H9 (cell line): ENCODE measurements around the gene FLCN. TPM values are rescaled to one million over a fixed set of nuclear protein-coding genes. Genes with fewer than 3 reads are reported as not detected.

Experiments used
- DNase-seq: peaks from one replicate; pipeline ENCODE4 v3.0.0-alpha.2; 2017
- H2AFZ ChIP-seq: one replicate; pipeline ENCODE4 v1.6.1; 2013; ENCODE audit warnings: mild to moderate bottlenecking, low read length, control low read depth, moderate library complexity
- H2AK5ac ChIP-seq: 2 replicates; pipeline ENCODE4 v1.6.1; 2013; ENCODE audit warnings: low read length, control low read depth, mixed read lengths; ENCODE audit not compliant: insufficient read length
- H2BK120ac ChIP-seq: one replicate; pipeline ENCODE4 v1.6.1; 2013; ENCODE audit warnings: low read depth, mild to moderate bottlenecking, low read length, control low read depth, inconsistent platforms; ENCODE audit not compliant: poor library complexity, severe bottlenecking
- H2BK12ac ChIP-seq: 2 replicates; pipeline ENCODE4 v1.6.1; 2013; ENCODE audit warnings: low read length, control low read depth, mixed read lengths, low read depth; ENCODE audit not compliant: insufficient read length
- H2BK15ac ChIP-seq: 2 replicates; pipeline ENCODE4 v1.6.1; 2013; ENCODE audit warnings: low read depth, low read length, control low read depth
- H2BK20ac ChIP-seq: one replicate; pipeline ENCODE4 v1.6.1; 2013; ENCODE audit warnings: low read depth, mild to moderate bottlenecking, low read length, control low read depth, inconsistent platforms; ENCODE audit not compliant: poor library complexity, severe bottlenecking
- H2BK5ac ChIP-seq: 2 replicates; pipeline ENCODE4 v1.6.1; 2013; ENCODE audit warnings: low read length, control low read depth, mixed read lengths; ENCODE audit not compliant: insufficient read length
- H3K14ac ChIP-seq: 2 replicates; pipeline ENCODE4 v1.6.1; 2013; ENCODE audit warnings: low read length, control low read depth; ENCODE audit not compliant: insufficient read depth
- H3K18ac ChIP-seq: 2 replicates; pipeline ENCODE4 v1.6.1; 2013; ENCODE audit warnings: low read depth, mild to moderate bottlenecking, mixed read lengths, low read length, control low read depth; ENCODE audit not compliant: insufficient read length
- H3K23ac ChIP-seq: 2 replicates; pipeline ENCODE4 v1.6.1; 2013; ENCODE audit warnings: low read length, control low read depth, mixed read lengths, low read depth; ENCODE audit not compliant: insufficient read length
- H3K23me2 ChIP-seq: 2 replicates; pipeline ENCODE4 v1.6.1; 2013; ENCODE audit warnings: low read depth, mild to moderate bottlenecking, mixed read lengths, low read length, control low read depth; ENCODE audit not compliant: insufficient read length, poor library complexity, severe bottlenecking
- H3K27ac ChIP-seq: 2 replicates; pipeline ENCODE4 v1.5.1; 2013; ENCODE audit warnings: low read length, control low read depth, mixed read lengths, low read depth; ENCODE audit not compliant: insufficient read length
- H3K27me3 ChIP-seq: 2 replicates; pipeline ENCODE4 v1.6.1; 2013; ENCODE audit warnings: low read length, control low read depth, inconsistent platforms; ENCODE audit not compliant: insufficient read depth
- H3K4ac ChIP-seq: 2 replicates; pipeline ENCODE4 v1.6.1; 2013; ENCODE audit warnings: low read depth, mild to moderate bottlenecking, control low read depth, inconsistent platforms, low read length, moderate library complexity
- H3K4me1 ChIP-seq: 2 replicates; pipeline ENCODE4 v1.6.1; 2013; ENCODE audit warnings: low read length, control low read depth, inconsistent platforms; ENCODE audit not compliant: insufficient read depth
- H3K4me2 ChIP-seq: 2 replicates; pipeline ENCODE4 v1.6.1; 2013; ENCODE audit warnings: low read length, control low read depth, mixed read lengths; ENCODE audit not compliant: insufficient read length, insufficient read depth
- H3K56ac ChIP-seq: 2 replicates; pipeline ENCODE4 v1.6.1; 2013; ENCODE audit warnings: low read depth, mild to moderate bottlenecking, mixed read lengths, low read length, control low read depth; ENCODE audit not compliant: insufficient read length
- H3K79me1 ChIP-seq: 2 replicates; pipeline ENCODE4 v1.6.1; 2013; ENCODE audit warnings: low read depth, mild to moderate bottlenecking, moderate library complexity, low read length, control low read depth, inconsistent platforms; ENCODE audit not compliant: insufficient read depth, poor library complexity, severe bottlenecking
- H3K79me2 ChIP-seq: 2 replicates; pipeline ENCODE4 v1.6.1; 2013; ENCODE audit warnings: low read length, control low read depth, inconsistent platforms; ENCODE audit not compliant: insufficient read depth
- H3K9ac ChIP-seq: 2 replicates; pipeline ENCODE4 v1.6.1; 2013; ENCODE audit warnings: low read length, control low read depth, mixed read lengths; ENCODE audit not compliant: insufficient read length; ENCODE audit errors: extremely low read depth
- H3K9me3 ChIP-seq: one replicate; pipeline ENCODE4 v1.6.1; 2013; ENCODE audit warnings: low read depth, low read length, inconsistent platforms; ENCODE audit not compliant: control insufficient read depth
- H3T11ph ChIP-seq: one replicate; pipeline ENCODE4 v1.6.1; 2013; ENCODE audit warnings: mild to moderate bottlenecking, low read length, control low read depth, inconsistent platforms
- H4K20me1 ChIP-seq: one replicate; pipeline ENCODE4 v1.6.1; 2013; ENCODE audit not compliant: control insufficient read depth, insufficient read length, insufficient read depth
- H4K5ac ChIP-seq: 2 replicates; pipeline ENCODE4 v1.6.1; 2013; ENCODE audit warnings: low read depth, mild to moderate bottlenecking, mixed read lengths, low read length, control low read depth; ENCODE audit not compliant: insufficient read length
- H4K8ac ChIP-seq: replicated peaks from 2 replicates; pipeline ENCODE4 v1.6.1; 2013; ENCODE audit warnings: low read length, control low read depth, mixed read lengths, low read depth; ENCODE audit not compliant: insufficient read length
- H4K91ac ChIP-seq: 2 replicates; pipeline ENCODE4 v1.6.1; 2013; ENCODE audit warnings: low read depth, mild to moderate bottlenecking, moderate library complexity, mixed read lengths, low read length, control low read depth; ENCODE audit not compliant: insufficient read length
- H3K27ac Mint-ChIP-seq, 3 experiments: 2 replicates in 2 of 3; 3 replicates in 1 of 3; pipeline ENCODE4 v1.8.0; 2020 to 2021; ENCODE audit warnings: mixed read lengths in 3 of 3, mild to moderate bottlenecking in 1 of 3, moderate library complexity in 1 of 3
- H3K27me3 Mint-ChIP-seq: 2 replicates; pipeline ENCODE4 v1.8.0; 2021; ENCODE audit warnings: low read depth, mild to moderate bottlenecking, moderate library complexity, mixed read lengths
- H3K36me3 Mint-ChIP-seq, 3 experiments: 2 replicates in 2 of 3; 3 replicates in 1 of 3; pipeline ENCODE4 v1.8.0; 2020 to 2021; ENCODE audit warnings: low read depth in 3 of 3, mixed read lengths in 3 of 3; ENCODE audit not compliant: insufficient read depth in 1 of 3
- H3K4me1 Mint-ChIP-seq, 2 experiments: 2 replicates each; pipeline ENCODE4 v1.8.0; 2020; ENCODE audit warnings: mixed read lengths in 2 of 2
- H3K4me3 Mint-ChIP-seq, 2 experiments: 2 replicates in 1 of 2; 3 replicates in 1 of 2; pipeline ENCODE4 v1.8.0; 2020 to 2021; ENCODE audit warnings: mild to moderate bottlenecking in 2 of 2, mixed read lengths in 2 of 2, moderate library complexity in 1 of 2
- H3K9me3 Mint-ChIP-seq, 2 experiments: 2 replicates in 1 of 2; 3 replicates in 1 of 2; pipeline ENCODE4 v1.8.0; 2020; ENCODE audit warnings: mild to moderate bottlenecking in 2 of 2, mixed read lengths in 2 of 2, moderate library complexity in 1 of 2
- WGBS: extraction: QIAGEN DNeasy Blood & Tissue Kit; methylation state at CpG from one replicate; pipeline ENCODE4 v1.1.7; 2013; ENCODE audit warnings: missing lambda C conversion rate, low lambda C conversion rate, mixed read lengths; ENCODE audit not compliant: insufficient read length; ENCODE audit errors: extremely low coverage; 5-methylcytosine and 5-hydroxymethylcytosine counted together
- total RNA-seq: library from RNA; stranded (reverse); gene quantifications from 2 replicates; pipeline ENCODE4 v1.2.1, GENCODE V29; 2021
- TF ChIP-seq, protein P1 (sequence below): fragments of 200-600 bp; sonication (generic); conservative IDR thresholded peaks from 3 replicates; pipeline ENCODE4 v1.8.0; 2021; ENCODE audit warnings: antibody characterized with exemption, mild to moderate bottlenecking

FLCN gene
- total RNA-seq, 1 experiment from 2014 or later = 33.3 TPM

DNA sequence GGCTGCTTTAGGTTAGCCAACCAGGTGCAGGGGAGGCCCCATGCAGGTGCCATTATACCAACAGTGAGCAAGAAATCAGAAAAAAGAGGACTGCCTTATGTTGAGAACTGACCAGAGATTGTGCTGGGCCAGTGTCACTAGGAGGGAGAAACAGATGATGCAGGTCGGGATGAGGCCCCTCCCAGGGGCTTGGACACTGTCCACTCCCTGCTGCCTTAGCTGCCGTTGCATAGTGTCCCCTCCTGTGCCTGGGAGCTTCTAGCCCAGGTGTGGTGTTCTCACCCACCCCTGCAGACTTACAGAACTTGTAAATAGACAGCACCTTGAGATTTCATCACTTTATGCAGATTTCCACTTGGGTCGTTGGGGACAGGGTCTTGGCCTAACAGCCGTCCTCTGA lies 67.6 kb downstream of the FLCN start:
- Histone ChIP-seq H2BK5ac (no peak overlapping the region), H4K8ac (no peak overlapping the region), H3K9me3 (no peaks in the 10 kb centered on the region), H3K18ac (no peak overlapping the region), H3T11ph (no peak overlapping the region), H3K27me3 (no peaks in the 10 kb centered on the region), H2AFZ (no peak overlapping the region), H3K14ac (no peak overlapping the region), H2BK20ac (no peak overlapping the region), H4K5ac (no peak overlapping the region), H4K91ac (no peak overlapping the region), H3K4me2 (no peak overlapping the region), H3K27ac (no peak overlapping the region), H3K9ac (no peak overlapping the region), H3K4me1 (no peaks in the 10 kb centered on the region), H3K56ac (no peak overlapping the region), H3K4ac (no peak overlapping the region), H2BK15ac (no peak overlapping the region), H3K23me2 (no peaks in the 10 kb centered on the region), H3K79me1 (no peaks in the 10 kb centered on the region), H2BK12ac (no peak overlapping the region), H3K23ac (no peak overlapping the region), H3K79me2 (no peaks in the 10 kb centered on the region), H2AK5ac (no peak overlapping the region), H2BK120ac (no peak overlapping the region), H4K20me1 (no peaks in the 10 kb centered on the region)
- Mint-ChIP-seq H3K27ac (peak overlapping the region in 1 of 3 experiments; percentile 85; a peak in 2 of 7 replicates), H3K4me3 (no peak overlapping the region), H3K36me3 (peaks cover 21 to 60% (median 46%) of the 10 kb centered on the region in 3 experiments; a peak in 6 of 7 replicates), H3K27me3 (no peaks in the 10 kb centered on the region), H3K4me1 (peaks cover 2 to 16% of the 10 kb centered on the region in 2 experiments; a peak in 2 of 4 replicates), H3K9me3 (no peaks in the 10 kb centered on the region)
- no peak for DNase-seq
- WGBS = no CpG with 5 or more reads among the region's 4 CpGs
- TF ChIP-seq, protein P1, sequence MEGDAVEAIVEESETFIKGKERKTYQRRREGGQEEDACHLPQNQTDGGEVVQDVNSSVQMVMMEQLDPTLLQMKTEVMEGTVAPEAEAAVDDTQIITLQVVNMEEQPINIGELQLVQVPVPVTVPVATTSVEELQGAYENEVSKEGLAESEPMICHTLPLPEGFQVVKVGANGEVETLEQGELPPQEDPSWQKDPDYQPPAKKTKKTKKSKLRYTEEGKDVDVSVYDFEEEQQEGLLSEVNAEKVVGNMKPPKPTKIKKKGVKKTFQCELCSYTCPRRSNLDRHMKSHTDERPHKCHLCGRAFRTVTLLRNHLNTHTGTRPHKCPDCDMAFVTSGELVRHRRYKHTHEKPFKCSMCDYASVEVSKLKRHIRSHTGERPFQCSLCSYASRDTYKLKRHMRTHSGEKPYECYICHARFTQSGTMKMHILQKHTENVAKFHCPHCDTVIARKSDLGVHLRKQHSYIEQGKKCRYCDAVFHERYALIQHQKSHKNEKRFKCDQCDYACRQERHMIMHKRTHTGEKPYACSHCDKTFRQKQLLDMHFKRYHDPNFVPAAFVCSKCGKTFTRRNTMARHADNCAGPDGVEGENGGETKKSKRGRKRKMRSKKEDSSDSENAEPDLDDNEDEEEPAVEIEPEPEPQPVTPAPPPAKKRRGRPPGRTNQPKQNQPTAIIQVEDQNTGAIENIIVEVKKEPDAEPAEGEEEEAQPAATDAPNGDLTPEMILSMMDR = no peak
